DND-41 (cell line): ENCODE data around the gene PKDREJ.

Experiments
- ATAC-seq: fragments of 200-7000 bp; cut with Tn5 transposase; 3 replicates; pipeline ENCODE4 v1.9.1; 2021; ENCODE audit warnings: low read depth; ENCODE audit not compliant: insufficient read depth
- DNase-seq: peaks from one replicate; pipeline ENCODE4 v3.0.0-alpha.2; 2020
- H2AFZ ChIP-seq: 2 replicates; pipeline ENCODE4 v1.6.0; 2012; ENCODE audit warnings: low read depth, low read length
- H3K27ac ChIP-seq: 2 replicates; pipeline ENCODE4 v1.5.1; 2012; ENCODE audit warnings: low read length, inconsistent platforms
- H3K27me3 ChIP-seq: fragments of 200-600 bp; sonication (generic); 2 replicates; pipeline ENCODE4 v1.6.0; 2012; ENCODE audit warnings: low read length, mild to moderate bottlenecking, inconsistent platforms; ENCODE audit not compliant: insufficient read depth, poor library complexity
- H3K36me3 ChIP-seq: 2 replicates; pipeline ENCODE4 v1.5.1; 2012; ENCODE audit warnings: low read length, inconsistent platforms; ENCODE audit not compliant: insufficient read depth
- H3K4me1 ChIP-seq: 2 replicates; pipeline ENCODE4 v1.5.1; 2012; ENCODE audit warnings: mild to moderate bottlenecking, low read length; ENCODE audit not compliant: insufficient read depth
- H3K4me2 ChIP-seq: 2 replicates; pipeline ENCODE4 v1.6.0; 2012; ENCODE audit warnings: mild to moderate bottlenecking, moderate library complexity, low read length, inconsistent platforms; ENCODE audit not compliant: insufficient read depth
- H3K4me3 ChIP-seq, 2 experiments: fragments of 200-600 bp in 1 of 2; shearing (Covaris generic) in 1 of 2; 2 replicates each; pipeline ENCODE4 v1.5.1; 2012 to 2016; ENCODE audit warnings: inconsistent platforms in 2 of 2, low read length in 2 of 2, mild to moderate bottlenecking in 2 of 2, low read depth in 1 of 2, moderate library complexity in 1 of 2
- H3K79me2 ChIP-seq: 2 replicates; pipeline ENCODE4 v1.6.0; 2012; ENCODE audit warnings: low read length, inconsistent platforms; ENCODE audit not compliant: insufficient read depth
- H3K9ac ChIP-seq: 2 replicates; pipeline ENCODE4 v1.6.0; 2012; ENCODE audit warnings: low read depth, mild to moderate bottlenecking, inconsistent platforms, low read length, moderate library complexity
- H3K9me3 ChIP-seq: 2 replicates; pipeline ENCODE4 v1.5.1; 2012; ENCODE audit warnings: low read length, moderate library complexity, mild to moderate bottlenecking, inconsistent platforms; ENCODE audit not compliant: insufficient read depth, severe bottlenecking
- H4K20me1 ChIP-seq: 2 replicates; pipeline ENCODE4 v1.6.0; 2012; ENCODE audit warnings: low read length; ENCODE audit not compliant: insufficient read depth
- EZH2 ChIP-seq: IDR thresholded peaks from 3 replicates; pipeline ENCODE4 v1.6.1; 2012; ENCODE audit warnings: borderline replicate concordance, low read depth, mild to moderate bottlenecking, moderate library complexity, low read length, inconsistent platforms; ENCODE audit not compliant: severe bottlenecking
- TF ChIP-seq, protein P1 (sequence below): IDR thresholded peaks from 2 replicates; pipeline ENCODE4 v1.5.1; 2012; ENCODE audit warnings: borderline replicate concordance, low read length, moderate library complexity, mild to moderate bottlenecking; ENCODE audit not compliant: poor library complexity, severe bottlenecking; ENCODE audit errors: extremely low read depth

PKDREJ gene

GRCh38 chr22:46213052-46213451 is 50.1 kb downstream of the PKDREJ start:
- DNase-seq (no peak), ATAC-seq (no peak)
- Histone ChIP-seq H3K79me2 (no peaks in the 10 kb centered on the region), H3K4me1 (no peaks in the 10 kb centered on the region), H3K4me3 (no peak overlapping the region), H3K27me3 (no peaks in the 10 kb centered on the region), H3K9me3 (peaks cover 11% of the 10 kb centered on the region), H4K20me1 (no peaks in the 10 kb centered on the region), H3K9ac (no peak overlapping the region), H2AFZ (no peak overlapping the region), H3K27ac (no peak overlapping the region), H3K36me3 (peaks cover 80% of the 10 kb centered on the region), H3K4me2 (no peak overlapping the region)
- TF ChIP-seq EZH2 = no peak
- TF ChIP-seq, protein P1, sequence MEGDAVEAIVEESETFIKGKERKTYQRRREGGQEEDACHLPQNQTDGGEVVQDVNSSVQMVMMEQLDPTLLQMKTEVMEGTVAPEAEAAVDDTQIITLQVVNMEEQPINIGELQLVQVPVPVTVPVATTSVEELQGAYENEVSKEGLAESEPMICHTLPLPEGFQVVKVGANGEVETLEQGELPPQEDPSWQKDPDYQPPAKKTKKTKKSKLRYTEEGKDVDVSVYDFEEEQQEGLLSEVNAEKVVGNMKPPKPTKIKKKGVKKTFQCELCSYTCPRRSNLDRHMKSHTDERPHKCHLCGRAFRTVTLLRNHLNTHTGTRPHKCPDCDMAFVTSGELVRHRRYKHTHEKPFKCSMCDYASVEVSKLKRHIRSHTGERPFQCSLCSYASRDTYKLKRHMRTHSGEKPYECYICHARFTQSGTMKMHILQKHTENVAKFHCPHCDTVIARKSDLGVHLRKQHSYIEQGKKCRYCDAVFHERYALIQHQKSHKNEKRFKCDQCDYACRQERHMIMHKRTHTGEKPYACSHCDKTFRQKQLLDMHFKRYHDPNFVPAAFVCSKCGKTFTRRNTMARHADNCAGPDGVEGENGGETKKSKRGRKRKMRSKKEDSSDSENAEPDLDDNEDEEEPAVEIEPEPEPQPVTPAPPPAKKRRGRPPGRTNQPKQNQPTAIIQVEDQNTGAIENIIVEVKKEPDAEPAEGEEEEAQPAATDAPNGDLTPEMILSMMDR = no peak

DNA sequence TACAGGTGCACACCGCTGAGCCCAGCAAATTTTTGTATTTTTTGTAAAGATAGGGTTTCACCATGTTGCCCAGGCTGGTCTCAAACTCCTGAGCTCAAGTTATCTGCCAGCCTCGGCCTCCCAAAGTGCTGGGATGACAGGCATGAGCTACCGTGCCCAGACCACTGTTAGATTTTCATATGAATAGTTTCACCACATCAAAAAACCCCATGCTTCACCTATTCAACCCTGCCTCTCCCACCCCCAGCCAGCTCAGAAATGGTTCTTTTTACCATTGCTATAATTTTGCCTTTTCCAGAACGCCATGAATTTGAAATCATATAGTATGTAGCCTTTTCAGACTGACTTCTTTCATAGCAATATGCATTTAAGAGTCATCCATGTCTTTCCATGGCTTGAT is 50.9 kb downstream of the PKDREJ start:
- Histone ChIP-seq H2AFZ (no peak overlapping the region), H3K9ac (no peak overlapping the region), H3K4me2 (no peak overlapping the region), H3K27ac (no peak overlapping the region), H3K79me2 (no peaks in the 10 kb centered on the region), H3K9me3 (peaks cover 11% of the 10 kb centered on the region), H3K4me1 (no peaks in the 10 kb centered on the region), H3K36me3 (peaks cover 79% of the 10 kb centered on the region), H3K27me3 (no peaks in the 10 kb centered on the region), H3K4me3 (no peak overlapping the region), H4K20me1 (no peaks in the 10 kb centered on the region)
- TF ChIP-seq EZH2 = no peak
- TF ChIP-seq, protein P1 = no peak
- ATAC-seq (no peak), DNase-seq (no peak)

GRCh38 chr22:46209262-46209661 is 53.9 kb downstream of the PKDREJ start:
- TF ChIP-seq, protein P1 = no peak
- no peak for TF ChIP-seq EZH2
- H3K9me3 ChIP-seq = peaks cover 11% of the 10 kb centered on the region
- H3K4me1 ChIP-seq = no peaks in the 10 kb centered on the region
- no peak overlapping the region for H2AFZ ChIP-seq
- ATAC-seq = no peak
- no peak for DNase-seq
- H4K20me1 ChIP-seq = no peaks in the 10 kb centered on the region
- no peak overlapping the region for H3K27ac ChIP-seq
- H3K9ac ChIP-seq = no peak overlapping the region
- no peaks in the 10 kb centered on the region for H3K27me3 ChIP-seq
- peaks cover 65% of the 10 kb centered on the region for H3K36me3 ChIP-seq
- H3K4me3 ChIP-seq = no peak overlapping the region
- no peak overlapping the region for H3K4me2 ChIP-seq
- H3K79me2 ChIP-seq = no peaks in the 10 kb centered on the region
